HepG2 (cell line): ENCODE measurements around the gene PRPF18. TPM values are rescaled to one million over a fixed set of nuclear protein-coding genes. Genes with fewer than 3 reads are reported as not detected.

Source experiments
- ATAC-seq: fragments of 200-7000 bp; cut with Tn5 transposase; 3 replicates; pipeline ENCODE4 v1.9.1; 2020; ENCODE audit warnings: mild to moderate bottlenecking, moderate library complexity
- BruUV-seq: library from RNA; stranded (reverse); fragments of 400-500 nt; replicated peaks from 2 replicates; lab custom pipeline; 2021; lab: Mats Ljungman, UMichigan
- CTCF ChIA-PET: fragments of 300-600 bp; formaldehyde crosslinking; extraction: SDS; loops from one replicate; lab custom pipeline; 2021; ENCODE audit warnings: low total read pairs, inconsistent platforms, low intra/inter-chr PET ratio; lab: Yijun Ruan, JAX
- POLR2A ChIA-PET: fragments of 350-600 bp; sonication (Branson Sonifier 250); formaldehyde crosslinking; loops from one replicate; lab custom pipeline; 2020; ENCODE audit warnings: antibody characterized with exemption, inconsistent platforms; lab: Yijun Ruan, JAX
- DNase-seq: peaks from one replicate; pipeline ENCODE4 v3.0.0-alpha.2; 2015; ENCODE audit warnings: low spot score
- FAIRE-seq: peaks from 3 replicates; lab custom pipeline; 2011; peaks lifted over from hg19 to GRCh38; lab: Jason Lieb, UNC
- H2AFZ ChIP-seq: one replicate; pipeline ENCODE4 v1.6.1; 2011; ENCODE audit warnings: low read length, inconsistent platforms
- H3K27ac ChIP-seq: fragments of 300-600 bp; 3 replicates; pipeline ENCODE4 v1.8.0; 2011; ENCODE audit warnings: mixed run types, mild to moderate bottlenecking, mixed read lengths, low read length, inconsistent platforms; ENCODE audit not compliant: insufficient read depth; ENCODE audit errors: extremely low read length
- H3K27me3 ChIP-seq, 2 experiments: fragments of 200-600 bp in 1 of 2; 2 replicates in 1 of 2; 3 replicates in 1 of 2; pipeline versions ENCODE4 v1.6.0 to v1.8.0; 2011; ENCODE audit warnings: low read length in 2 of 2, mild to moderate bottlenecking in 2 of 2, moderate library complexity in 2 of 2, inconsistent platforms in 1 of 2; ENCODE audit not compliant: insufficient read depth in 2 of 2, control insufficient read depth in 1 of 2
- H3K36me3 ChIP-seq, 2 experiments: fragments of 200-600 bp in 1 of 2; replicated peaks in 1 of 2; 2 replicates in 1 of 2; 3 replicates in 1 of 2; pipeline versions ENCODE4 v1.5.1 to v1.8.0; 2011; ENCODE audit warnings: low read length in 2 of 2, inconsistent platforms in 1 of 2; ENCODE audit not compliant: insufficient read depth in 2 of 2, control insufficient read depth in 1 of 2
- H3K4me1 ChIP-seq: 2 replicates; pipeline ENCODE4 v1.5.1; 2012; ENCODE audit warnings: low read length, inconsistent platforms; ENCODE audit not compliant: insufficient read depth
- H3K4me2 ChIP-seq: 2 replicates; pipeline ENCODE4 v1.6.0; 2011; ENCODE audit warnings: low read depth, low read length, inconsistent platforms
- H3K4me3 ChIP-seq, 3 experiments: fragments of 200-600 bp in 1 of 3; sonication (generic), shearing (Covaris generic) in 1 of 3; replicated peaks in 1 of 3; 2 replicates each; pipeline ENCODE4 v1.5.1; 2011 to 2016; ENCODE audit warnings: low read length in 3 of 3, inconsistent platforms in 2 of 3, low read depth in 2 of 3, mild to moderate bottlenecking in 2 of 3, control low read depth in 1 of 3, mixed read lengths in 1 of 3; ENCODE audit not compliant: insufficient read depth in 1 of 3
- H3K79me2 ChIP-seq: one replicate; pipeline ENCODE4 v1.6.1; 2011; ENCODE audit warnings: low read length, inconsistent platforms; ENCODE audit not compliant: insufficient read depth
- H3K9ac ChIP-seq: 2 replicates; pipeline ENCODE4 v1.6.0; 2011; ENCODE audit warnings: mild to moderate bottlenecking, low read depth, low read length, inconsistent platforms; ENCODE audit not compliant: insufficient read depth
- H3K9me3 ChIP-seq: 2 replicates; pipeline ENCODE4 v1.5.1; 2012; ENCODE audit warnings: mild to moderate bottlenecking, low read length
- H4K20me1 ChIP-seq: 2 replicates; pipeline ENCODE4 v1.6.0; 2011; ENCODE audit warnings: inconsistent platforms, mild to moderate bottlenecking, low read length, moderate library complexity; ENCODE audit not compliant: insufficient read depth
- ARNT ChIP-seq: fragments of 450-650 bp; IDR thresholded peaks from 2 replicates; pipeline ENCODE4 v1.6.1; 2017
- POLR2AphosphoS2 ChIP-seq: IDR thresholded peaks from 2 replicates; pipeline ENCODE4 v1.6.1; 2011; ENCODE audit warnings: low read depth, low read length, improper control_type of control experiment
- ZBTB3 ChIP-seq: sonication (generic); formaldehyde crosslinking; IDR thresholded peaks from 2 replicates; pipeline ENCODE4 v1.4.0; 2020; ENCODE audit warnings: low read depth, mild to moderate bottlenecking, moderate library complexity, missing genetic modification reagents, borderline replicate concordance
- ZNF207 ChIP-seq: fragments of 450-650 bp; IDR thresholded peaks from 2 replicates; pipeline ENCODE4 v1.6.1; 2016; ENCODE audit warnings: antibody characterized with exemption, borderline replicate concordance
- ZNF251 ChIP-seq: sonication (generic); formaldehyde crosslinking; IDR thresholded peaks from 2 replicates; pipeline ENCODE4 v1.9.0; 2021; ENCODE audit warnings: mild to moderate bottlenecking, missing genetic modification reagents
- ZNF432 ChIP-seq: sonication (generic); formaldehyde crosslinking; IDR thresholded peaks from 2 replicates; pipeline ENCODE4 v1.5.0; 2020; ENCODE audit warnings: missing genetic modification reagents, mild to moderate bottlenecking, borderline replicate concordance
- WGBS: methylation state at CpG from one replicate; pipeline ENCODE4 v1.1.6; 2017; ENCODE audit warnings: low lambda C conversion rate; 5-methylcytosine and 5-hydroxymethylcytosine counted together
- in situ Hi-C: cut with HindIII; loops from 2 replicates; pipeline ENCODE4 v1.10.0; 2017; ENCODE audit warnings: low pct_unique_long_range_greater_than_20kb; ENCODE audit not compliant: extremely low pct_ligation_motif_present
- intact Hi-C: fragments of 100-400 bp; cut with micrococcal nuclease; formaldehyde crosslinking; loops from one replicate; pipeline ENCODE4 v1.10.0; 2022; ENCODE audit not compliant: unreplicated experiment
- polyA plus RNA-seq, 8 experiments: library from polyadenylated mRNA; depleted of rRNA in 3 of 8; stranded (reverse) in 7 of 8; unstranded in 1 of 8; fragments of >200 nt; fragmentation: Illumina TruSeq in 4 of 8; extraction: Trizol in 4 of 8; gene quantifications; 2 replicates each; pipeline versions ENCODE4 v1.2.1 to v1.2.3, GENCODE V29; 2011 to 2016; ENCODE audit warnings: low read depth in 4 of 8, missing spikeins in 1 of 8, mixed read lengths in 1 of 8; ENCODE audit not compliant: insufficient read depth in 1 of 8
- total RNA-seq, 5 experiments: library from RNA; depleted of rRNA; stranded (reverse); fragments of >200 nt; fragmentation: Illumina TruSeq; extraction: Trizol; gene quantifications; 2 replicates each; pipeline ENCODE4 v1.2.3, GENCODE V29; 2016; ENCODE audit warnings: low read depth in 1 of 5
- TF ChIP-seq, protein P1 (sequence below): sonication (generic); formaldehyde crosslinking; IDR thresholded peaks from 2 replicates; pipeline ENCODE4 v1.4.0; 2020; ENCODE audit warnings: mild to moderate bottlenecking, missing genetic modification reagents
- TF ChIP-seq, protein P2 (sequence below): sonication (generic); formaldehyde crosslinking; IDR thresholded peaks from 2 replicates; pipeline ENCODE4 v1.4.0; 2020; ENCODE audit warnings: mild to moderate bottlenecking, missing genetic modification reagents
- TF ChIP-seq, protein P3 (sequence below): IDR thresholded peaks from 2 replicates; pipeline ENCODE4 v1.6.1; 2018; ENCODE audit warnings: missing genetic modification reagents, mild to moderate bottlenecking, missing compliant biosample characterization

The PRPF18 gene
- total and polyA plus RNA-seq, 2 of the 13 experiments (the other 11 are each of a cell fraction or from before 2014, with no cell fraction given), result 6.1 to 17.2 TPM

DNA sequence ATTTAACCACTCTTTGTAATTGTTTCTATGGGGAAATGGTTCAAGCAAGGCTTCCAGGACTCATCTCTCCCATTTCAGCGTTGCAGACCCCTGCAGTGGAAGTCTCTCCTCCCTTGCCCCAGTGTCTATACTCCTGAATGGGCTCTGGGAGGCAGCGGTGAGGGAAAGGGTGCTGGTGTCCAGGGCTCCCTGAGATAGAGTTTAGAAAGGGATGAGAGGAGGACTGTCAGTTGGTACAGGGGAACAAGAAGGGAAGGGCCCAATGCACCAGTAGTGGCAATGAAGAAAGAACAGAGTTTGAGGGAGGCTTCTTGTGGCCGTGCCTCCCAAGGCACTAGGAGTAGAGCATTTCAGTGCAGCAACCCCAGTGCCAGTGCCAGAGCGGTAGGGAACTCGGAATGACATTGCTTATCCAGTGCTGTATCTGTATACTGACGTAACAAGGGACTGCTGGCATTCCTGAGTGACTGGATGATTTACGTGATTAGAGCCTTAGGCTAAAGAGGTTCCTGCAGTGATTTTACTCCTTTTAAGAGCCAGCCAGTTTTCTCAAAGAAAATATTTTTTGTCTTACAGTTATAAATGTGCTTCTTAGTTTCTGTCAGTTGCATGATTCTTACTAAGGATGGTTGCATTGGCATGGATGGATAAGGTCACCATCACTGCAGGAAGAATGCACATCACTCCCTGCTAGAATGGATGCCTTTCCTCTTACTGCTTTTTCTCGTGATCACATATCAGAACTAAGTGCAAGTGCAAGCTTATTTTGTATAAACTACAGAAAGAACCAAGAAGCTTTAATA lies 28.0 kb downstream of the PRPF18 start (continued):
- no peak for TF ChIP-seq ZNF207

DNA sequence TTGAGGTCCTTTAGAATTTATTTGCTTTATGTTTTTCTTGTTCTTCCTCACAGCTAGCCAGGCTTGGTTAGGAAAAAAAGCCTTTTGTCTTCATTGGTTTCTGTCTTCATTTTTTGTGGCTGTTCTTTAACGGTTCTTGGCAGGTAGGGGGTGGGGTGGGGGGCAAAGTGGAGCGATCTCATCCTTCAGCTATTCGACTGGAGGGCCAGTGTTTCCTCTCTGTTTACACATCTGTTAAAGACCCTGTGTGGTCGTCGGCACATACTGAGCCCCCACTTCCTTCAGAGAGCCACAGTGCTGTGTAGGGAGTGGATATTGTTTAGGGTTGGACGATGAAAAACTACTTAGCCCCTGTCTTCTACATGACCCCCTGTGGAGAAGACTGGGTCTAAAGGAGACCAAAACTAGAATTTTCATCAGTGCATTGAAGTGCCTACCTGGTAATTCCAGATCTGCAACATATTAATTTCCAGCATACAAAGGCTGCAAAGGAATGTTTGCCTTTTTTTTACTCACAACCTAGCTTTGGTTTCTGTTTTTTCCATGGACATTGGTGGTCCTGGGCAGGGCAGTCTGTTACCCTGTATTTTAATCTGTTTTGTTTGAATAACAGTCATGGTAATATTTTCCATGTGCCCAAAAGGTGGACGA lies 29.0 kb downstream of the PRPF18 start:
- TF ChIP-seq POLR2AphosphoS2 (no peak), ZNF251 (CRISPR knock-in tag) (no peak), ZBTB3 (CRISPR knock-in tag) (no peak), ARNT (no peak), ZNF432 (no peak)
- TF ChIP-seq, protein P1, sequence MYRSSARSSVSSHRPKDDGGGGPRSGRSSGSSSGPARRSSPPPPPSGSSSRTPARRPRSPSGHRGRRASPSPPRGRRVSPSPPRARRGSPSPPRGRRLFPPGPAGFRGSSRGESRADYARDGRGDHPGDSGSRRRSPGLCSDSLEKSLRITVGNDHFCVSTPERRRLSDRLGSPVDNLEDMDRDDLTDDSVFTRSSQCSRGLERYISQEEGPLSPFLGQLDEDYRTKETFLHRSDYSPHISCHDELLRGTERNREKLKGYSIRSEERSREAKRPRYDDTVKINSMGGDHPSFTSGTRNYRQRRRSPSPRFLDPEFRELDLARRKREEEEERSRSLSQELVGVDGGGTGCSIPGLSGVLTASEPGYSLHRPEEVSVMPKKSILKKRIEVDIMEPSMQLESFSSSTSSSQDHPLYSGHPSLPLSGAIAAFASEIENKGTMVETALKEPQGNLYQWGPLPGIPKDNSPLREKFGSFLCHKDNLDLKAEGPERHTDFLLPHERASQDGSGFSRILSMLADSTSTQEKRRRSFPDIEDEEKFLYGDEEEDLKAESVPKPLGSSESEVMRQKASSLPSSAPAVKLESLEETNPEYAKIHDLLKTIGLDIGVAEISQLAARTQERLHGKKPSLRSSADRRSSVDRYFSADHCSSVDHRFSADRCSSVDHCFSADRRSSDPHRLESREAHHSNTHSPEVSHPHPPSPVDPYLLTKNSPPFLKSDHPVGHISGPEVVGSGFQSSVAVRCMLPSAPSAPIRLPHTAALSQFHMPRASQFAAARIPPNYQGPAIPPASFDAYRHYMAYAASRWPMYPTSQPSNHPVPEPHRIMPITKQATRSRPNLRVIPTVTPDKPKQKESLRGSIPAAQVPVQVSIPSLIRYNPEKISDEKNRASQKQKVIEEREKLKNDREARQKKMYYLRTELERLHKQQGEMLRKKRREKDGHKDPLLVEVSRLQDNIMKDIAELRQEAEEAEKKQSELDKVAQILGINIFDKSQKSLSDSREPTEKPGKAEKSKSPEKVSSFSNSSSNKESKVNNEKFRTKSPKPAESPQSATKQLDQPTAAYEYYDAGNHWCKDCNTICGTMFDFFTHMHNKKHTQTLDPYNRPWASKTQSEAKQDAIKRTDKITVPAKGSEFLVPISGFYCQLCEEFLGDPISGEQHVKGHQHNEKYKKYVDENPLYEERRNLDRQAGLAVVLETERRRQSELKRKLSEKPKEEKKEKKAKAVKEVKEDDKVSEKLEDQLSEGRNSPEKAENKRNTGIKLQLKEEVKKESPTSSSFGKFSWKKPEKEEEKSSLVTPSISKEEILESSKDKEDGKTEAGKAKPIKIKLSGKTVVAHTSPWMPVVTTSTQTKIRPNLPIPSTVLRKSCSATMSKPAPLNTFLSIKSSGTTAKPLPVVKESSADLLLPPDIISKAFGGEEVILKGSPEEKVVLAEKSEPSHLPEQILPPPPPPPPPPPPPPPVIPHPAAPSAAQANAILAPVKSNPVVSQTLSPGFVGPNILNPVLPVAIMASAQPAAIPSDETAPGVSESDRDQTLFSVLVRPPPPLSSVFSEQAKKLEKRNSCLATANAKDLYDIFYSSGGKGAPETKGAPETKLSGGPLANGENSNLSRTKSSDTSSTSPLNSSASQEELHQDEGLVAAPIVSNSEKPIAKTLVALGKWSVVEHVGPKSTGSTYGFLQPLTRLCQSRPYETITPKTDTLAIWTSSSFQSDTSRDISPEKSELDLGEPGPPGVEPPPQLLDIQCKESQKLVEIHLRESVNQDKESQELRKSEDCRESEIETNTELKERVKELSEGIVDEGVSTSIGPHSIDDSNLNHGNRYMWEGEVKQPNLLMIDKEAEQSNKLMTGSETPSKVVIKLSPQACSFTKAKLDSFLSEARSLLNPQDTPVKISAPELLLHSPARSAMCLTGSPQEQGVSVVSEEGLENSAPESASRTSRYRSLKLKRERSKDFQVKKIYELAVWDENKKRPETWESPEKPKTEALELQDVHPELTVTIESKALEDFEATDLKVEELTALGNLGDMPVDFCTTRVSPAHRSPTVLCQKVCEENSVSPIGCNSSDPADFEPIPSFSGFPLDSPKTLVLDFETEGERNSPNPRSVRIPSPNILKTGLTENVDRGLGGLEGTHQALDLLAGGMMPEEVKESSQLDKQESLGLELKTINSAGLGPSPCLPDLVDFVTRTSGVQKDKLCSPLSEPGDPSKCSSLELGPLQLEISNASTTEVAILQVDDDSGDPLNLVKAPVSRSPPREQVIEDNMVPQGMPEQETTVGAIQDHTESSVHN, result no peak
- TF ChIP-seq, protein P2, sequence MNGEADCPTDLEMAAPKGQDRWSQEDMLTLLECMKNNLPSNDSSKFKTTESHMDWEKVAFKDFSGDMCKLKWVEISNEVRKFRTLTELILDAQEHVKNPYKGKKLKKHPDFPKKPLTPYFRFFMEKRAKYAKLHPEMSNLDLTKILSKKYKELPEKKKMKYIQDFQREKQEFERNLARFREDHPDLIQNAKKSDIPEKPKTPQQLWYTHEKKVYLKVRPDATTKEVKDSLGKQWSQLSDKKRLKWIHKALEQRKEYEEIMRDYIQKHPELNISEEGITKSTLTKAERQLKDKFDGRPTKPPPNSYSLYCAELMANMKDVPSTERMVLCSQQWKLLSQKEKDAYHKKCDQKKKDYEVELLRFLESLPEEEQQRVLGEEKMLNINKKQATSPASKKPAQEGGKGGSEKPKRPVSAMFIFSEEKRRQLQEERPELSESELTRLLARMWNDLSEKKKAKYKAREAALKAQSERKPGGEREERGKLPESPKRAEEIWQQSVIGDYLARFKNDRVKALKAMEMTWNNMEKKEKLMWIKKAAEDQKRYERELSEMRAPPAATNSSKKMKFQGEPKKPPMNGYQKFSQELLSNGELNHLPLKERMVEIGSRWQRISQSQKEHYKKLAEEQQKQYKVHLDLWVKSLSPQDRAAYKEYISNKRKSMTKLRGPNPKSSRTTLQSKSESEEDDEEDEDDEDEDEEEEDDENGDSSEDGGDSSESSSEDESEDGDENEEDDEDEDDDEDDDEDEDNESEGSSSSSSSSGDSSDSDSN (CRISPR knock-in tag), result no peak
- TF ChIP-seq, protein P3, sequence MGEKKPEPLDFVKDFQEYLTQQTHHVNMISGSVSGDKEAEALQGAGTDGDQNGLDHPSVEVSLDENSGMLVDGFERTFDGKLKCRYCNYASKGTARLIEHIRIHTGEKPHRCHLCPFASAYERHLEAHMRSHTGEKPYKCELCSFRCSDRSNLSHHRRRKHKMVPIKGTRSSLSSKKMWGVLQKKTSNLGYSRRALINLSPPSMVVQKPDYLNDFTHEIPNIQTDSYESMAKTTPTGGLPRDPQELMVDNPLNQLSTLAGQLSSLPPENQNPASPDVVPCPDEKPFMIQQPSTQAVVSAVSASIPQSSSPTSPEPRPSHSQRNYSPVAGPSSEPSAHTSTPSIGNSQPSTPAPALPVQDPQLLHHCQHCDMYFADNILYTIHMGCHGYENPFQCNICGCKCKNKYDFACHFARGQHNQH, result no peak
- TF ChIP-seq, all 625 proteins: peak for 0
- no peaks in the 10 kb centered on the region for H4K20me1 ChIP-seq
- in situ Hi-C loops, result no loop called here
- H3K27ac ChIP-seq, result no peak overlapping the region
- ChIA-PET CTCF (no interaction called here), POLR2A (no interaction called here)
- no peaks in the 10 kb centered on the region for H3K4me1 ChIP-seq
- no peak overlapping the region for H3K4me2 ChIP-seq
- no peak for FAIRE-seq
- no peak overlapping the region for H2AFZ ChIP-seq
- intact Hi-C loops, result no loop called here
- no peak overlapping the region for H3K9ac ChIP-seq
- peaks cover 6 to 23% of the 10 kb centered on the region in 2 experiments; a peak in 3 of 5 replicates for H3K36me3 ChIP-seq
- H3K4me3 ChIP-seq, result no peak overlapping the region
- no peak for ATAC-seq
- WGBS, result 82% methylated on average over 7 of the region's 7 CpGs
- H3K9me3 ChIP-seq, result no peaks in the 10 kb centered on the region
- H3K79me2 ChIP-seq, result no peaks in the 10 kb centered on the region
- DNase-seq, result no peak
- BruUV-seq, result no TSS peak
- H3K27me3 ChIP-seq, result no peaks in the 10 kb centered on the region
